Measurements from ENCODE around the gene SPTBN1.

DNA sequence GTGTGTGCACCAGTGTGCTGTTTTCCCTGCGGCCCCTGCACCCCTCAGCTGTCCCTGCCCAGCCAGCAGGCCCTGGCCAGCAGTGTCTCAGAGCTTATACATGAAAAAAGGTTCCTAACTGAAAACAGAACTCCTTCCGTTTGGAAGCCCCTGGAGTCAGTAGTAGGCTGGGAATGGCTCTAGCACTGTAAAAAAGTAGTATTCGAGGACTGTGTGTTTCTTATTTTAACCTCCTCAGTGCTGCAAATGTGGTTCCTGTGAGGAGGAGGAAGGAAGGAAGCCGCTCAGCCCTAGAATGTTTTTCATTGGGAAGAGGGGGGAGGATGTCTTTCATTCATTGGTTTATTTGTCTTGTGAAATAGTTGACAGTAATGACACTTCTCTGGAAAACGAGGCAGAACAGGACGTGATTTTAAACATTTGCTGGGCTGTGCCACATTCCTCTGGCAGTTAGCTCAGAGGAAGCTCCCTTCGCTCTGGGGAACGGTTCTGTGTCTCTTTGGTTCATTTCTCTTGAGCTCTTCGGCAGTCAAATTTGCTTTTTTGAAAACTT lies 103.5 kb downstream of the SPTBN1 start:
- TF ChIP-seq, protein P1, sequence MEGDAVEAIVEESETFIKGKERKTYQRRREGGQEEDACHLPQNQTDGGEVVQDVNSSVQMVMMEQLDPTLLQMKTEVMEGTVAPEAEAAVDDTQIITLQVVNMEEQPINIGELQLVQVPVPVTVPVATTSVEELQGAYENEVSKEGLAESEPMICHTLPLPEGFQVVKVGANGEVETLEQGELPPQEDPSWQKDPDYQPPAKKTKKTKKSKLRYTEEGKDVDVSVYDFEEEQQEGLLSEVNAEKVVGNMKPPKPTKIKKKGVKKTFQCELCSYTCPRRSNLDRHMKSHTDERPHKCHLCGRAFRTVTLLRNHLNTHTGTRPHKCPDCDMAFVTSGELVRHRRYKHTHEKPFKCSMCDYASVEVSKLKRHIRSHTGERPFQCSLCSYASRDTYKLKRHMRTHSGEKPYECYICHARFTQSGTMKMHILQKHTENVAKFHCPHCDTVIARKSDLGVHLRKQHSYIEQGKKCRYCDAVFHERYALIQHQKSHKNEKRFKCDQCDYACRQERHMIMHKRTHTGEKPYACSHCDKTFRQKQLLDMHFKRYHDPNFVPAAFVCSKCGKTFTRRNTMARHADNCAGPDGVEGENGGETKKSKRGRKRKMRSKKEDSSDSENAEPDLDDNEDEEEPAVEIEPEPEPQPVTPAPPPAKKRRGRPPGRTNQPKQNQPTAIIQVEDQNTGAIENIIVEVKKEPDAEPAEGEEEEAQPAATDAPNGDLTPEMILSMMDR (IDR thresholded peaks at IDR 0.05), result no peak
- no peak for TF ChIP-seq POLR2A (IDR thresholded peaks at IDR 0.05)
